ENCODE data around the gene TPH2.

TPH2 gene

DNA sequence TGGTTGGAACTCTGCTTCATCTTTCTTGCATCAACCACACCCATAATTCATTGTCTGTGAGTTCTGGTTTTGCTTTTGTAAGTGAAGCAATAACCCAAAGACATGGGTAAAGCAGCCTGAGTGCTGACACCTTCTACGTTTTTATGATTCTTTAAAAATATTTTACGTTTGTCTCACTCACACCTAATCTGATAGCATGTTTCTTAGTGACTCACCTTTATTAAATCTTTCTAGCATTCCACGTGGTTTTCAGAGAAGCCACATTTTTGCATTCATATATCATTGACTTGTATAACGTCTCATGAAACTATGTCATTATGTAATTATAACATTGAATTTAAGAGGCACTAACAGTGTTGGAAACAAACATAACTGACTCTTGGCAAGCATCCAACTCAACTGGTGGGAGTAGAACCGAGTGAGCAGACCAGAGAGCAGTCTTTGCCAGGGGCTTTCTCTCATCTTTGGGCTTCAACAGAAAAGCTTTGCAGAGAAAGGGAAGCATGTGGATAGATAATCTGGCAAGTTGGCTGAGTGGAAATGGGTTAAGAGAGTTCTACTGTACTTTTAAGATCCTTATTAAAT, 118.8 kb downstream of the TPH2 start:
- TF ChIP-seq SIN3A (IDR thresholded peaks at IDR 0.05; ENCODE audit: borderline replicate concordance, insufficient read depth, low read length) (no peak), POLR2AphosphoS5 (IDR thresholded peaks at IDR 0.05; ENCODE audit: low read depth, low read length) (no peak), TAF1 (IDR thresholded peaks at IDR 0.05; ENCODE audit: borderline replicate concordance, insufficient read depth, low read length) (no peak), FOXP2 (optimal IDR thresholded peaks at IDR 0.05; ENCODE audit: borderline replicate concordance, extremely low read depth, extremely low read length, insufficient read depth) (no peak)
- TF ChIP-seq, protein P1, sequence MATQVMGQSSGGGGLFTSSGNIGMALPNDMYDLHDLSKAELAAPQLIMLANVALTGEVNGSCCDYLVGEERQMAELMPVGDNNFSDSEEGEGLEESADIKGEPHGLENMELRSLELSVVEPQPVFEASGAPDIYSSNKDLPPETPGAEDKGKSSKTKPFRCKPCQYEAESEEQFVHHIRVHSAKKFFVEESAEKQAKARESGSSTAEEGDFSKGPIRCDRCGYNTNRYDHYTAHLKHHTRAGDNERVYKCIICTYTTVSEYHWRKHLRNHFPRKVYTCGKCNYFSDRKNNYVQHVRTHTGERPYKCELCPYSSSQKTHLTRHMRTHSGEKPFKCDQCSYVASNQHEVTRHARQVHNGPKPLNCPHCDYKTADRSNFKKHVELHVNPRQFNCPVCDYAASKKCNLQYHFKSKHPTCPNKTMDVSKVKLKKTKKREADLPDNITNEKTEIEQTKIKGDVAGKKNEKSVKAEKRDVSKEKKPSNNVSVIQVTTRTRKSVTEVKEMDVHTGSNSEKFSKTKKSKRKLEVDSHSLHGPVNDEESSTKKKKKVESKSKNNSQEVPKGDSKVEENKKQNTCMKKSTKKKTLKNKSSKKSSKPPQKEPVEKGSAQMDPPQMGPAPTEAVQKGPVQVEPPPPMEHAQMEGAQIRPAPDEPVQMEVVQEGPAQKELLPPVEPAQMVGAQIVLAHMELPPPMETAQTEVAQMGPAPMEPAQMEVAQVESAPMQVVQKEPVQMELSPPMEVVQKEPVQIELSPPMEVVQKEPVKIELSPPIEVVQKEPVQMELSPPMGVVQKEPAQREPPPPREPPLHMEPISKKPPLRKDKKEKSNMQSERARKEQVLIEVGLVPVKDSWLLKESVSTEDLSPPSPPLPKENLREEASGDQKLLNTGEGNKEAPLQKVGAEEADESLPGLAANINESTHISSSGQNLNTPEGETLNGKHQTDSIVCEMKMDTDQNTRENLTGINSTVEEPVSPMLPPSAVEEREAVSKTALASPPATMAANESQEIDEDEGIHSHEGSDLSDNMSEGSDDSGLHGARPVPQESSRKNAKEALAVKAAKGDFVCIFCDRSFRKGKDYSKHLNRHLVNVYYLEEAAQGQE (IDR thresholded peaks at IDR 0.05; ENCODE audit: insufficient read depth in 1 of 2, low read depth in 2 of 2, low read length in 2 of 2), result no peak

DNA sequence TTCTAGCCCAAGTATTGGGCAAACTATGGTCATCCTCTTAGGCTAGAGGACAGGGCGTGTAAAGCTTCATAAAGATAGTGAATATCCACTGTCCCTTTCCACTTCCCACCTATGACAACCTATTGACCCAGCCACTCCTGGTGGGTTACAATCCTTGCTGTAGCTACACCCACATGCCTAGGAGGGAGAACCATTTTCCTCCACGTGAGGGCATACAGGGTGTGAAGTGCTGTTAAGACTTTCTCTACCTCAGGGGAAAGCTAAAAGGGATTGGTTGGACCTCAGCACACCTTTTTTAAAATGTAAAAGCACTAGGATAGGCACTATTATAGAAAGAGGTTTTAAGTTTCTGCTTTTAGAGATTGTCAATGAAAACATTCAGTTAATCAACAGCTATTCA, 124.4 kb downstream of the TPH2 start:
- TF ChIP-seq POLR2AphosphoS5 (IDR thresholded peaks at IDR 0.05; ENCODE audit: low read depth, low read length), result no peak
- TF ChIP-seq, protein P1 (IDR thresholded peaks at IDR 0.05; ENCODE audit: insufficient read depth in 1 of 2, low read depth in 2 of 2, low read length in 2 of 2), result no peak
- TF ChIP-seq SIN3A (IDR thresholded peaks at IDR 0.05; ENCODE audit: borderline replicate concordance, insufficient read depth, low read length), result no peak
- no peak for TF ChIP-seq FOXP2 (optimal IDR thresholded peaks at IDR 0.05; ENCODE audit: borderline replicate concordance, extremely low read depth, extremely low read length, insufficient read depth)
- TF ChIP-seq TAF1 (IDR thresholded peaks at IDR 0.05; ENCODE audit: borderline replicate concordance, insufficient read depth, low read length), result no peak

DNA sequence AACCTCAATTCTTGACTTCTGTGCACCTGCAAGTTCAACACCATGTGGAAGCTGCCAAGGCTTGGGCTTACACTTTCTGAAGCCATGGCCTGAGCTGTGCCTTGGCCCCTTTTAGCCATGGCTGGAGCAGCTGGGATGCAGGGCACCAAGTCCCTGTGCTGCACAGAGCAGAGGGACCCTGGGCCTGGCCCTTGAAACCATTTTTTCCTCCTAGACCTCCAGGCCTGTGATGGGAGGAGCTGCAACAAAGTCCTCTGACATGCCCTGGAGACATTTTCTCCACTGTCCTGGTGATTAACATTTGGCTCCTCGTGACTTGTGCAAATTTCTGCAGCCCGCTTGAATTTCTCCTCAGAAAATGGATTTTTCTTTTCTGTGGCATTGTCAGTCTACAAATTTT, 132.4 kb downstream of the TPH2 start:
- no peak for TF ChIP-seq SIN3A (IDR thresholded peaks at IDR 0.05; ENCODE audit: borderline replicate concordance, insufficient read depth, low read length)

DNA sequence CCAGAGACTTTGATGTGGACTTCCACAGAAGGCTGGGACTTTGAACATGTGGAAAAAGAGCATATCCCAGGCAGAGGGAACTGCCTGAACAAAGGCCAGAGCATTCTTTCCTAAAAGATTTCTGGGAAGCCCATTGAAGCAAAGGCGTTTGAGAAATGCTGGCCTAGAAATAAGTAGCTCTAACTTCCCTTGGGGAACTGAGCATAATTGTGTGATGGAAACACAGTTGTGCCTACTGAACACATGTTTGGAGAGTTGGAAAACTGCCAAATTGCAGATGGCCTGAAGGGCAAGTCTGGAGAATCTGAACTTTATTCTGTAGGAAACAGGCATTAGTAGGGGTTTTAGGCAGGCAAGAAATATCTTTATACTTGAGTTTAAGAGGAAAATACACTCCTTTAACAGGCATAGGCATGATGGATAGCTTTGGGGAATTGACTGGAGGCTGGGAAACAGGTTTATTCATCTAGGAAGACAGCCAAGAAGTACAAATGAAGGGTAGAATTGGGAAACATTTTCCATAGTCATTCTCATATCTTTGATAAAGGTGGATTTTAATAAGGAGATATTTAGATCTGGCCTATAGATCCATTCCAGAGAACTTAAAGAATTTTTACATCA, 134.1 kb downstream of the TPH2 start:
- TF ChIP-seq POLR2AphosphoS5 (IDR thresholded peaks at IDR 0.05; ENCODE audit: low read depth, low read length) (no peak), TAF1 (IDR thresholded peaks at IDR 0.05; ENCODE audit: borderline replicate concordance, insufficient read depth, low read length) (no peak), FOXP2 (optimal IDR thresholded peaks at IDR 0.05; ENCODE audit: borderline replicate concordance, extremely low read depth, extremely low read length, insufficient read depth) (no peak), SIN3A (IDR thresholded peaks at IDR 0.05; ENCODE audit: borderline replicate concordance, insufficient read depth, low read length) (no peak)
- TF ChIP-seq, protein P1 (IDR thresholded peaks at IDR 0.05; ENCODE audit: insufficient read depth in 1 of 2, low read depth in 2 of 2, low read length in 2 of 2), result no peak

DNA sequence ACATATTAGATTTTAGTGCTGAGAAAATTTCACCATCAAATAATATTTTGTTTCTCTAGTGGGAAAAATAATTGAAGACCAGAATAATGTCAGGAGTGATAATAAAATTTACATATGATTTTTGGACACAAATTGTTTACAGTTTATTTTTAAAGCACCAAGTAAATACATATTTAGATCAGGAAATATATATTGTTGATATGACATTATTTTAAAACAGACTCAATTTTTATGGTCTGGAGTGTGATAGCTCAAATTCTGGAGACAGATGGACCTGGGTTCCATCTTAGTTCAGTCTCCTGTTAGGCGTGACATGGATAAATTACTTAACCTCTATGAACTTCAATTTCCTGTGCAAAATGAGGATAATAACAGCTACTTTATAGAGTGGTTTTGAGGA, 135.4 kb downstream of the TPH2 start:
- TF ChIP-seq, protein P1 (IDR thresholded peaks at IDR 0.05; ENCODE audit: insufficient read depth in 1 of 2, low read depth in 2 of 2, low read length in 2 of 2), result no peak
- no peak for TF ChIP-seq FOXP2 (optimal IDR thresholded peaks at IDR 0.05; ENCODE audit: borderline replicate concordance, extremely low read depth, extremely low read length, insufficient read depth)
- TF ChIP-seq SIN3A (IDR thresholded peaks at IDR 0.05; ENCODE audit: borderline replicate concordance, insufficient read depth, low read length), result no peak
- no peak for TF ChIP-seq TAF1 (IDR thresholded peaks at IDR 0.05; ENCODE audit: borderline replicate concordance, insufficient read depth, low read length)
- no peak for TF ChIP-seq POLR2AphosphoS5 (IDR thresholded peaks at IDR 0.05; ENCODE audit: low read depth, low read length)

All from PFSK-1 (cell line).